HG02571 (cell line): Measurements from ENCODE around the gene MTX3.

Experiments
- ATAC-seq: cut with Tn5 transposase; IDR thresholded peaks from one replicate; pipeline ENCODE4 v1.9.1; 2021; ENCODE audit warnings: mild to moderate bottlenecking, moderate library complexity; ENCODE audit not compliant: unreplicated experiment

Gene MTX3

DNA sequence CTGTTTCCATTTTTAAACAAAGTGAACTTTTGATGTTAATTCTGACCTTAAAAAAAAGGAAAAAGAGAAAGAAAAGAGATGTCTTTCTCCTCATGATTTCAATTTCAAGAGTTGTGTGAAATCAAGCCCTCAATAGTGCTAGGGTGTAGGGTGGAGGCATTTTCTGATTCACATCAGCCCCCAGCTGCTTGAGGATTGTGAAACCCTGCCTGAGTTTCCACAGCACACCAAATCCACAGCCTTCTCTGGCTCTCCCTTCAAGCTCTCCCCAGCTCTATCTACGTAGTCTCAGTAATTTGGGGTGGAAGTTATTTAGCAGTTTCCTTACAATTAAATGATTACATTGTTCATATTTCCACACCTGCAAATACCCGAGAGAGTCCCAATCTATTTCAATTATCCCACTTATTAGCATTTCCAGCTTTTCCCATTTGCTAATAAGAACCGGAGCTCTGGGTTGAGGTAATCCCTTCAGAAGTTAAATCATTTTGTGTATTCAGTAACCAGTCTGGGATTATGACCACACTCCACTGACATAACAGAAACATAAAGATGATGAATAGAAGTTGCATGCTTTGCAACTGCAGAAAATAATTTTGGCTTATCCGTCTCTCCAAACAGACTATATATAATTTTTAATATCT lies 54.9 kb downstream of the MTX3 start:
- no peak for ATAC-seq

DNA sequence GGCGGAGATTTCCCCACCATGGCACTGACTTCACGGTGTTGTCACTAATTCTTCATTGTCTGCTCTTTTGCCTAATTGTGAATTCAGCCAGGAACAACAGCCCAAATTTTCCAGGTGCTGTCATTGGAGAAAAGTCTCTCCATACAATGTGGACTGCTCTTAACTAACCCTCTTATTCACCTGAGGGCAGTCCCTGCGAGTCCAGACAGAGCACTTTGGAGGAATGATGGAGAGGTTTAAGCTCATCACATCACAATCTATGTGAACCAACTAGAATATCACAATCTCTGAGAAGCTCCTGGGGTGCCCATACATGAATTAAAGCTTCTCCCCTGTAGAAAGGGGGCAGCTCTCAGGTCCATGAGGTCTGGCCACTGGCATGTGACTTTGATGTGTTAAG lies 56.4 kb downstream of the MTX3 start:
- ATAC-seq, result no peak

DNA sequence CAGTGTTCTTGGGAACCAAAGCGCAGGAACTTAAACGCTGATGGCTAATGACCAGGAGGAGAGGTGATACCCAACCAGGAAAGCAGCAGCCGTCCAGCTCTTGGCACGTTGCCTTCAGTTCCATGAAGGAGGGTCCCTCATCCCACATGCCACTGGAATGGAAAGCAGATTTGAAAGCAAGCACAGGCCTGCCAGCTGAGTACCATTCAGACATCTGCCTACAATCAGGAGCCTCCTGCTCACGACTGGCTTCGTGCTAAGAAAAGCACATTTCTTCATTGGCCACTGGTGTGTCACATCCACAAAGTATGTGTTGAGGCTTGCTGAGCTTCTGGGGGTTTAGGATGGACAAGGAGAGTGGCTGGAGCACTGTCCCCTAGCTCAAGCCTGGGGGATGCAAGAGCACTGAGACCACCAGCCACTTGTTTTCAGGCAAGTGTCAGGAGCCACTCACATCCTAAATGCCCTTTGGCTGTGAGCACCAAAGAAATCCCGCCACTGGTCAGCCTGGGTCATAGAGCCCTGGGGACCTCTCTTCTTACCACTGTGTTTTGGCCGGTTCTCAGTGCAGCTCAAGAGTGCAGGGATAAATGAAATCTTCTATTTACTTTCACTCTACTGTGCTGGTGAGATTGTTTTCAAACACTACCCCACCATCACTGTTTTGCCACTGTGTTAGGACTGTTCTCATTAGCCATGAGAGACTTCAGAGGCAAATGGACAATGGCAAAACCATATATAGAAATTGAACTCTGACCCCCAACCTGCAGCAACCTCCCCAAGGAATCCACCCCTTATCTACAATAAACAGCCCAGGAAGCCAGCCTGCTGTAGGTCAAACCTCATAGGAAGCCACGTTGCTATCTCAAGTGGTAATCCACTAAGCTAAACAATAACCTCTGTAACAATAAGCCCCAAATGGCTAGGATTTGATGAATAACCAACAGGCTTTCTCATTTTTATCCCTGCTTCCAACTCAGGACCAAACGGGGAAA lies 58.3 kb downstream of the MTX3 start:
- no peak for ATAC-seq

DNA sequence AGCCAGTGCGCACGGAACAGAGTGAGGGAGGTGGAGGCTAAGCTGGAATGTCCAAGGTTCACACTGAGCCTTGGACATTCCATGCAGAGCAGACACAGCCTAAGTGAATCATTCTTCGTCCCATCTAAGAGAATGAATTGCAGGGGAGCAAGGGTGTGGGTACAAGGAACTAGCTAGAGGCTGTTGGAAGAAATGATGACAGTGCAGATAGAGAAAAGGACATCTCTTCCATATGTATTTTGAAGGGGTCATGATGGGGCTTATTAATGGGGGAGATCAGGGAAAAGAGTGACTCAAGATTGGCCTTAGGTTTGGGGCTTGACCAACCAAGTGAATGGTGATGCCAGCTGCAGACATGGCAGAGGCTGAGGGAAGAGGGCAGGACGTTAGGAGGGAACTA lies 59.2 kb downstream of the MTX3 start:
- no peak for ATAC-seq

DNA sequence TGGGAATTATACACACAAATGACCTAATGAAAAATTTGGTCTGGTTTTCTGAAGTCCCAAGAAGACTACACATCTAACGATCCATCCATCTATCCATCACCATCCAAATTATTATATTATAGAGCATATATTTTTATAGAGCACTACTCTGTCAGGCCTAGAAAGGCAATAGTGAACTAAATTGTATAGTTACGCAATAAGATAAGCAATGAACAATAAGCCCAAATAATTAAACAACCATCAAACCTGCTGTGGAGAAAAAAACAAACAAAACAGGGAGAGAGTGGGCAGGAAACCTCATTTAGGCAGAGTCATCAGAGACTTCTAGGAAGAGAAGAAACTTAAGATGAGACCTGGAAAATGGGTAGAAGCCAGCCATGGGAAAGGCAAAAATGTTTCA lies 59.7 kb downstream of the MTX3 start:
- ATAC-seq, result no peak

DNA sequence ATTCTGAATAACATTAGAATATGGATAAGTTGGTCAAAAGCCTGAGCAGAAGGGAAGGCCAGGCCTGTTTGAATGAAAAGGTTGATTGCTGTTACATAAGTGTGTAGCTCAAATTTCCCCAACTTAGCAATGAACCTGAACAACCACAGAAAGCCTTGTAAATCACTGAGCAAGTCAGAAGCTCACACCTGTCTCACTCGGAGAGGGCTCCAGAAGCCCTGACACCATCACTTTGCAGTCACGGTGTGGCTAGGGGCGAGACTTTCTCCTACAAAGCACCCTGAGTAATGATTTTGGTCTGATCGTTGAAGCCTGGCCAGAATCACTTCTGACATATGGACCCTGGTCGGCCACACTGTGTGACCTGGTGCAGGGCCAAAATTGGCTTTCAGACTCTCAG lies 62.0 kb downstream of the MTX3 start:
- no peak for ATAC-seq
